Neural progenitor cell (in vitro differentiated cells): ENCODE results near the gene FCF1. TPM values are rescaled to one million over a fixed set of nuclear protein-coding genes. Genes with fewer than 3 reads are reported as not detected.
A peak's percentile ranks its signal among the peaks of the same experiment; 100 is the strongest.

Source experiments
- DNase-seq: peaks from one replicate; pipeline ENCODE4 v3.0.0-alpha.2; 2016; ENCODE audit warnings: low spot score
- H2AFZ ChIP-seq: fragments of 200-600 bp; sonication (generic); replicated peaks from 2 replicates; pipeline ENCODE4 v1.6.1; 2016; ENCODE audit warnings: antibody characterized with exemption
- H3F3A ChIP-seq: fragments of 200-600 bp; sonication (generic); 2 replicates; pipeline ENCODE4 v1.6.1; 2016; ENCODE audit warnings: antibody characterized with exemption, low read depth
- H3K27ac ChIP-seq: fragments of 200-600 bp; sonication (generic); 2 replicates; pipeline ENCODE4 v1.5.1; 2016; ENCODE audit warnings: mild to moderate bottlenecking
- H3K27me3 ChIP-seq: fragments of 200-600 bp; sonication (generic); 2 replicates; pipeline ENCODE4 v1.6.1; 2016; ENCODE audit warnings: mild to moderate bottlenecking, moderate library complexity
- H3K36me3 ChIP-seq: fragments of 200-600 bp; sonication (generic); 2 replicates; pipeline ENCODE4 v1.5.1; 2016
- H3K4me1 ChIP-seq: fragments of 200-600 bp; sonication (generic); 2 replicates; pipeline ENCODE4 v1.6.1; 2016; ENCODE audit warnings: mixed run types
- H3K4me2 ChIP-seq: fragments of 200-600 bp; sonication (generic); 2 replicates; pipeline ENCODE4 v1.6.1; 2016
- H3K4me3 ChIP-seq: fragments of 200-600 bp; sonication (generic); 2 replicates; pipeline ENCODE4 v1.5.1; 2016
- H3K79me2 ChIP-seq: fragments of 200-600 bp; sonication (generic); 2 replicates; pipeline ENCODE4 v1.6.1; 2016; ENCODE audit warnings: low read depth
- H3K9ac ChIP-seq: fragments of 200-600 bp; sonication (generic); 2 replicates; pipeline ENCODE4 v1.6.1; 2016
- H3K9me3 ChIP-seq: fragments of 200-600 bp; sonication (generic); 2 replicates; pipeline ENCODE4 v1.5.1; 2016; ENCODE audit warnings: low read depth
- H4K20me1 ChIP-seq: fragments of 200-600 bp; sonication (generic); 2 replicates; pipeline ENCODE4 v1.6.1; 2016; ENCODE audit warnings: low read depth
- H3K27ac Mint-ChIP-seq: 3 replicates; pipeline ENCODE4 v1.8.0; 2021; ENCODE audit warnings: mixed read lengths
- H3K27me3 Mint-ChIP-seq: 2 replicates; pipeline ENCODE4 v1.8.0; 2022; ENCODE audit warnings: low read depth, mild to moderate bottlenecking, inconsistent platforms, moderate library complexity, mixed read lengths; ENCODE audit not compliant: insufficient read depth
- H3K36me3 Mint-ChIP-seq: 3 replicates; pipeline ENCODE4 v1.8.0; 2021; ENCODE audit warnings: mixed read lengths
- H3K4me1 Mint-ChIP-seq: 3 replicates; pipeline ENCODE4 v1.8.0; 2021; ENCODE audit warnings: mixed read lengths
- H3K4me3 Mint-ChIP-seq: 3 replicates; pipeline ENCODE4 v1.8.0; 2021; ENCODE audit warnings: mild to moderate bottlenecking, moderate library complexity, mixed read lengths
- H3K9me3 Mint-ChIP-seq: 3 replicates; pipeline ENCODE4 v1.8.0; 2020; ENCODE audit warnings: mixed read lengths
- CTCF ChIP-seq: fragments of 200-600 bp; sonication (generic); IDR thresholded peaks from 2 replicates; pipeline ENCODE4 v1.5.1; 2017; ENCODE audit warnings: antibody characterized with exemption, mild to moderate bottlenecking
- EZH2 ChIP-seq: fragments of 200-600 bp; sonication (generic); IDR thresholded peaks from 2 replicates; pipeline ENCODE4 v1.6.1; 2017; ENCODE audit warnings: antibody characterized with exemption, mild to moderate bottlenecking, moderate library complexity
- EZH2phosphoT487 ChIP-seq: fragments of 200-600 bp; sonication (generic); IDR thresholded peaks from 2 replicates; pipeline ENCODE4 v1.6.1; 2017; ENCODE audit warnings: antibody characterized with exemption
- total RNA-seq: library from RNA; depleted of rRNA; stranded (reverse); fragments of >200 nt; gene quantifications from 2 replicates; pipeline ENCODE4 v1.2.3, GENCODE V29; 2015; ENCODE audit warnings: low replicate concordance

The FCF1 gene
- total RNA-seq, 1 donor from 2014 or later: 96.1 TPM

- Mint-ChIP-seq H3K27ac (peak within 1 kb of the TSS; percentile 91), H3K4me1 (peaks cover 36% of the 10 kb centered on the region), H3K4me3 (peak within 1 kb of the TSS; percentile 98), H3K9me3 (peaks cover 3% of the 10 kb centered on the region), H3K27me3 (peaks cover 4% of the 10 kb centered on the region), H3K36me3 (peaks cover 19% of the 10 kb centered on the region)
- Histone ChIP-seq H3K9me3 (no peaks in the 10 kb centered on the region), H3K4me1 (peaks cover 20% of the 10 kb centered on the region), H3K79me2 (peaks cover 50% of the 10 kb centered on the region), H3K9ac (peak within 1 kb of the TSS; percentile 93), H3K4me2 (peak within 1 kb of the TSS; percentile 90), H4K20me1 (peaks cover 44% of the 10 kb centered on the region), H3K27me3 (peaks cover 4% of the 10 kb centered on the region), H3K27ac (peak within 1 kb of the TSS; percentile 51), H3F3A (no peaks in the 10 kb centered on the region), H3K4me3 (peak within 1 kb of the TSS; percentile 76), H2AFZ (peak within 1 kb of the TSS; percentile 96), H3K36me3 (no peaks in the 10 kb centered on the region)
- DNase-seq: peak; percentile 97
- TF ChIP-seq CTCF (peak; percentile 70), EZH2phosphoT487 (peak; percentile 47), EZH2 (no peak)
These were observed 50.2 kb downstream of the FCF1 start, which contains the start of gene YLPM1 for GRCh38 chr14:74762917-74763802. Gene YLPM1, plus strand, starts transcription at chr14:74763316. Its CDS starts 174 bp downstream, at chr14:74763490.

- Mint-ChIP-seq H3K4me1 (peaks cover 36% of the 10 kb centered on the region), H3K27me3 (peaks cover 4% of the 10 kb centered on the region), H3K9me3 (peaks cover 3% of the 10 kb centered on the region), H3K36me3 (peaks cover 23% of the 10 kb centered on the region), H3K27ac (peak overlapping the region; percentile 19), H3K4me3 (peak overlapping the region; percentile 98)
- peak overlapping the region; percentile 90 for H3K4me2 ChIP-seq
- peak; percentile 44 for DNase-seq
- peaks cover 20% of the 10 kb centered on the region for H3K4me1 ChIP-seq
- TF ChIP-seq CTCF: no peak
- no peak for TF ChIP-seq EZH2phosphoT487
- no peak for TF ChIP-seq EZH2
- peak overlapping the region; percentile 93 for H3K9ac ChIP-seq
- no peaks in the 10 kb centered on the region for H3K36me3 ChIP-seq
- H3K9me3 ChIP-seq: no peaks in the 10 kb centered on the region
- H3K27me3 ChIP-seq: peaks cover 4% of the 10 kb centered on the region
- no peaks in the 10 kb centered on the region for H3F3A ChIP-seq
- H2AFZ ChIP-seq: peak overlapping the region; percentile 46
- peaks cover 58% of the 10 kb centered on the region for H3K79me2 ChIP-seq
- H4K20me1 ChIP-seq: peaks cover 52% of the 10 kb centered on the region
- H3K4me3 ChIP-seq: peak overlapping the region; percentile 76
- peak overlapping the region; percentile 51 for H3K27ac ChIP-seq
These were observed 51.0 kb downstream of the FCF1 start for GRCh38 chr14:74763803-74764531.

GRCh38 chr14:74765721-74766120, 52.8 kb downstream of the FCF1 start:
- no peak overlapping the region for H3K27ac Mint-ChIP-seq
- no peak overlapping the region for H2AFZ ChIP-seq
- H3K9ac ChIP-seq: peak overlapping the region; percentile 93
- peak overlapping the region; percentile 90 for H3K4me2 ChIP-seq
- DNase-seq: no peak
- H3K27me3 Mint-ChIP-seq: peaks cover 3% of the 10 kb centered on the region
- TF ChIP-seq EZH2phosphoT487 (no peak), CTCF (no peak), EZH2 (no peak)
- peaks cover 65% of the 10 kb centered on the region for H4K20me1 ChIP-seq
- no peaks in the 10 kb centered on the region for H3K36me3 ChIP-seq
- peaks cover 23% of the 10 kb centered on the region for H3K36me3 Mint-ChIP-seq
- H3K4me1 Mint-ChIP-seq: peaks cover 36% of the 10 kb centered on the region
- H3F3A ChIP-seq: no peaks in the 10 kb centered on the region
- peaks cover 3% of the 10 kb centered on the region for H3K9me3 Mint-ChIP-seq
- H3K27ac ChIP-seq: no peak overlapping the region
- H3K4me1 ChIP-seq: peaks cover 20% of the 10 kb centered on the region
- no peaks in the 10 kb centered on the region for H3K9me3 ChIP-seq
- no peaks in the 10 kb centered on the region for H3K27me3 ChIP-seq
- H3K4me3 Mint-ChIP-seq: peak overlapping the region; percentile 98
- peaks cover 76% of the 10 kb centered on the region for H3K79me2 ChIP-seq
- H3K4me3 ChIP-seq: peak overlapping the region; percentile 76
